Regular cardiac myocyte (primary cell): ENCODE measurements around the gene BIVM. TPM values are rescaled to one million over a fixed set of nuclear protein-coding genes. Genes with fewer than 3 reads are reported as not detected.

Experiments used
- total RNA-seq: library from RNA; depleted of rRNA; stranded (reverse); fragments of >200 nt; gene quantifications from 2 replicates; pipeline ENCODE4 v1.2.3, GENCODE V29; 2014

The BIVM gene, protein sequence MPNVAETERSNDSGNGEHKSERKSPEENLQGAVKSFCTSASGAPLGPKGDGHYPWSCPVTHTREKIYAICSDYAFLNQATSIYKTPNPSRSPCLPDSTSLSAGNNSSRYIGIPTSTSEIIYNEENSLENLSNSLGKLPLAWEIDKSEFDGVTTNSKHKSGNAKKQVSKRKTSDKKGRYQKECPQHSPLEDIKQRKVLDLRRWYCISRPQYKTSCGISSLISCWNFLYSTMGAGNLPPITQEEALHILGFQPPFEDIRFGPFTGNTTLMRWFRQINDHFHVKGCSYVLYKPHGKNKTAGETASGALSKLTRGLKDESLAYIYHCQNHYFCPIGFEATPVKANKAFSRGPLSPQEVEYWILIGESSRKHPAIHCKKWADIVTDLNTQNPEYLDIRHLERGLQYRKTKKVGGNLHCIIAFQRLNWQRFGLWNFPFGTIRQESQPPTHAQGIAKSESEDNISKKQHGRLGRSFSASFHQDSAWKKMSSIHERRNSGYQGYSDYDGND
- total RNA-seq = 16.1 and 21.7 TPM in 2 replicates

DNA sequence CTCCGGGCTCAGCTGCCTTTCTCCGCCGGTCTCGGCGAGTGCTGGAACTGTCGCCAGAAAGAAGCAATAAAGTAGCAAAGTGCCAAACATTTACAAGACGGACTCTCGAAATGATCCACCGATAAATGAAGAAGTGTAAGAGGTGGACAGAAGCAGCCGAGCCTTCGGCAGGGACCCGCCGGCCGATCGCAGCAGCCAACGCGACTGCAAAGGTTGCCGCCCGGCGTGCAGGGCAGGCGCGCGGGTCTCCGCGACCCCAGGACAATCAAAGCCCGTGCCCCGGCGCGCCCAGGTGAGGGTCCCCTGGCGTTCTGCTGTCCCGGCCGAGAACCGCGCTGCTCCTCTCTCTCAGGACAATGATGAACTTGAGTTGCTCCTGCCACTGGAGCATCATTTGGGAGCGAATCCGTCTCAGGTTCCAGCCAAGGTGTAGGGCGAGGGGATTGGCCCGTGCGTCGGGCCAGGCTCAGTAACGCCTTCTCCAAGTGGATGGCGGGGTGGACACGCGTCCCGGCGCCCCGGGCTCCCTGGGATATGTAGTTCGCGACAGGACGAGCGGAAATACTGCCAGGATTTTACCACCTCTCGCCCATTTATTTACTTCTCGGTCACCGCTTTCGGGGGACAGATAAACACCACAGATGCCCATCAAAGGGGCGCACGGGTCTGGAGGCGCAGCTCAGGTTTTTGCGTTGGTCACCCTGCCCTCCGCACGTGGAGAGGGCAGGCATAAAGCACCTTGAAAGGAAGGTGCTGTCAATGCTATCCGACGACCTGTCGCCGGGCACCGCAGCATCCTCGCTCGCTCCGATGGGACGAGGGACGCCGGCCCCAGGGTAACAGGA is at the start of gene BIVM, which contains the start of gene POGLUT2:
BIVM (plus strand) TSS at position 539 of the 845 bp plus-strand sequence. CDS start 8,149 bp downstream, outside the sequence.
POGLUT2 (minus strand) TSS at position 396 of the 845 bp plus-strand sequence; CDS start at position 90, 306 bp downstream.

DNA sequence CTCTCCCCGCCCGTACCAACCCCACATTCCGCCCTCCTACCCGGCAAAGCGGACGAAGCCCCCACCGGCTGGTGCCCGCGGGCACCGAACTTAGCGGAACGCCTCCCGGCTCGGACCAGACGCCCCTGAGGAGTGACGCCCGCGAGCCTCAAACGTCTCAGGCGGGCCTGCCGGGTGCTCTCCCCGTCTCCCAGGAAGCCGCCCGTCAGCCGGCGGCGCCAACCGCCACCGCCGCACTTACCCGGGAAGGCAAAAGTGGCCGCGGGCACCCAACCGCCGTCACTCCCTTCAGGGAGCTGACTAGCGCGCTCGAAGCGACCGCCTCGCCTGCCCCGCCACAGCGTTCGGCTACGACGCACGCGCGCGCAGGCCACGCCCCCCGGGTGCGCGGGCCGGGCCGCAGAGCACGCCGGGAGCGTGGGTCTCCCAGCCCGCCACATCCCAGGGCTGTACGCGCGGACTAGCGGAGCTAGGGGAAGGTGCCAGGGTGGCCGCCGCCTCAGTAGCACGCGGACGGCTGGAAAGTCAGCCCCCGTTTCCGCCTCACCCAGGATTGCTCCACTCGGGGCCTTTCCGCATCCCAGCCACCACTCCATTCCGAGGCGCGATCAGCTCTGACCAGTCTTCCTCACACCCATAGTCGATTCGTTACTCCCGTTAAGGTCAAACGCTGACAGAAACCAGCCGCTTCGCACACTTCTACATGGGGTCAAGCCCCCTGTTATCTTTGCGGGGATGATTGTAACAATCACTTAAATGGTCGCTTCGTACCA is 25.3 kb upstream of the BIVM start, which contains the start of gene TEX30:
TEX30 (minus strand) TSS at position 346 of the 773 bp plus-strand sequence. CDS start 3,760 bp downstream, outside the sequence.

DNA sequence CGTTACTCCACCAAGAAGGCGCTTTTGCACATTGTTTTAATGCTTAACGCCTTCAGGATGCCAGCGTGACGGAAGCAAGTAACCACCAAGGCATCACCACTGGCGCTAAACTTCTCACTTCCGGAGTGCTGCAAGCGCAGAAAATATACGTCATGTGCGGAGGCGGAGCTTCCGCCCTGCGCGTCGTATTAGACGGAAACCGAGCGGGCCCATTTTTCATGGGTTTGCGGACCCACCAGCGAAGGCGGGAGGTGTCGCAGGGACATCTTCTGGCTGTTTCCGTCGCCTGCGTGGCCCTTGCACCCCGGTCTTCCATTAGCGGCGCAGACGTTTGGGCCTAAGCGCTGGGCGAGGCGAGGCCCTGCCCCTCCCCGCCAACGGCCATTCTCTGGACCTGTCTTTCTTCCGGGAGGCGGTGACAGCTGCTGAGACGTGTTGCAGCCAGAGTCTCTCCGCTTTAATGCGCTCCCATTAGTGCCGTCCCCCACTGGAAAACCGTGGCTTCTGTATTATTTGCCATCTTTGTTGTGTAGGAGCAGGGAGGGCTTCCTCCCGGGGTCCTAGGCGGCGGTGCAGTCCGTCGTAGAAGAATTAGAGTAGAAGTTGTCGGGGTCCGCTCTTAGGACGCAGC is 46.8 kb downstream of the BIVM start, which contains the start of gene ERCC5:
ERCC5 (plus strand) TSS at position 403 of the 631 bp plus-strand sequence. CDS start 235 bp downstream, outside the sequence.

Other genes starting within 250 kb of the BIVM start
- gene TPP2, start 202.1 kb upstream of the BIVM start, total RNA-seq = 37.5 and 73.8 TPM in 2 replicates
- under 0.01 TPM in 1 of 2 replicates, not detected in the other for gene METTL21C, start 104.1 kb upstream of the BIVM start, total RNA-seq
- 13.5 and 37.2 TPM in 2 replicates for gene TEX30, start 25.3 kb upstream of the BIVM start, total RNA-seq
- gene POGLUT2, start 143 bp upstream of the BIVM start, total RNA-seq = 24.0 and 25.5 TPM in 2 replicates
- 53.9 and 78.9 TPM in 2 replicates for gene ERCC5, start 46.9 kb downstream of the BIVM start, total RNA-seq